Lung microvascular endothelial cell (primary cell): ENCODE measurements around the gene MPDZ. TPM values are rescaled to one million over a fixed set of nuclear protein-coding genes. Genes with fewer than 3 reads are reported as not detected.

Source experiments
- DNase-seq, 2 donors: peaks; one replicate each; pipeline versions ENCODE4 v3.0.0 to v3.0.0-alpha.2; 2010; ENCODE audit warnings: low read depth in 2 of 2
- total RNA-seq: library from RNA; depleted of rRNA; stranded (reverse); fragments of >200 nt; gene quantifications from 2 replicates; pipeline ENCODE4 v1.2.1, GENCODE V29; 2014

Gene MPDZ
- total RNA-seq, 1 donor from 2014 or later, result 112 TPM

- no peak for DNase-seq
Observed at GRCh38 chr9:13083366-13083765, 196.1 kb downstream of the MPDZ start.

GRCh38 chr9:13082796-13083195 lies 196.7 kb downstream of the MPDZ start:
- DNase-seq, result no peak

- no peak for DNase-seq
Observed at GRCh38 chr9:13078164-13078563, 201.3 kb downstream of the MPDZ start.

GRCh38 chr9:13076616-13077015 lies 202.9 kb downstream of the MPDZ start:
- no peak for DNase-seq

GRCh38 chr9:13071921-13072320 lies 207.6 kb downstream of the MPDZ start:
- no peak for DNase-seq

GRCh38 chr9:13070612-13071595 lies 208.6 kb downstream of the MPDZ start:
- DNase-seq, result no peak

GRCh38 chr9:13069498-13069897 lies 210.0 kb downstream of the MPDZ start:
- DNase-seq, result no peak

GRCh38 chr9:13064676-13065075 lies 214.8 kb downstream of the MPDZ start:
- no peak for DNase-seq

GRCh38 chr9:13063880-13064459 lies 215.5 kb downstream of the MPDZ start:
- no peak for DNase-seq

- no peak for DNase-seq
Observed at GRCh38 chr9:13061390-13061789, 218.1 kb downstream of the MPDZ start.
